GM18870 (cell line): ENCODE results near the gene DCST1.

Experiments
- ATAC-seq: cut with Tn5 transposase; IDR thresholded peaks from one replicate; pipeline ENCODE4 v1.9.1; 2021; ENCODE audit warnings: moderate library complexity; ENCODE audit not compliant: unreplicated experiment

Gene DCST1

GRCh38 chr1:155012026-155012546, 21.5 kb upstream of the DCST1 start:
- ATAC-seq: no peak

- ATAC-seq: no peak
Measured at GRCh38 chr1:155012776-155013602, 20.6 kb upstream of the DCST1 start.

DNA sequence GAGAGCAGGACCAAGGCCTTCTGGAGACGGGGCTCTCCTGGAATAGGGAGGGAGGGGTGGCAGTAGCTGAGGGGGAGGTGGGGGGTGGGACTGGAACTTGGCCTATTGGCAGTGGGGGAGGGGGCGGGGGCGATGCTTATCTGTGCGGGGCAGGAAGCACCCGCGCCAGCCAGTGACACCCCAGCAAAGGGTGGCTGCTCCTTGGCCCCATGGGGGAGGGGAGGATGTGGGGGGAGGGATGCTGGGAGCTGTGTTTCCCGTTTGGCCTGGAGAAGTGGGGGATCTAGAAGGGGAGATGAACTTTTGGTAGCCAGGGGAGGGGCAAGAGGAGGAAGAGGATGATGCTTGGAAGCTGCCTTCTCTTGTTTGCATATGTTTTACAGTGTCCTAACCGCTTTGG, 20.0 kb upstream of the DCST1 start:
- no peak for ATAC-seq

GRCh38 chr1:155014709-155015508, 18.7 kb upstream of the DCST1 start:
- ATAC-seq: no peak

- no peak for ATAC-seq
Measured at GRCh38 chr1:155015527-155016230, 17.9 kb upstream of the DCST1 start.

DNA sequence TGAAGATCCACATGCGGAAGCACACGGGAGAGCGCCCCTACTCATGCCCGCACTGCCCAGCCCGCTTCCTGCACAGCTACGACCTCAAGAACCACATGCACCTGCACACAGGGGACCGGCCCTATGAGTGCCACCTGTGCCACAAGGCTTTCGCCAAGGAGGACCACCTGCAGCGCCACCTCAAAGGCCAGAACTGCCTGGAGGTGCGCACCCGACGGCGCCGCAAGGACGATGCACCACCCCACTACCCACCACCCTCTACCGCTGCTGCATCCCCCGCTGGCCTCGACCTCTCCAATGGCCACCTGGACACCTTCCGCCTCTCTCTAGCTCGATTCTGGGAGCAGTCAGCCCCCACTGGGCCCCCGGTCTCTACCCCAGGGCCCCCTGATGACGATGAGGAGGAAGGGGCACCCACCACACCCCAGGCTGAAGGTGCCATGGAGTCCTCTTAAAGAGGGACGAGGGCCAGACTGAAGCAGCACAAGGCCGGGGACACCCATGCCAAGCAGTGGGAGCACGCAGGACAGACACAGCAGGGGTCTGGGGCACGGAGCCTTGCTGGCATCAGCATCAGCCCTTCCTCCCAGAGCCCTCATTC, 17.3 kb upstream of the DCST1 start:
- no peak for ATAC-seq

DNA sequence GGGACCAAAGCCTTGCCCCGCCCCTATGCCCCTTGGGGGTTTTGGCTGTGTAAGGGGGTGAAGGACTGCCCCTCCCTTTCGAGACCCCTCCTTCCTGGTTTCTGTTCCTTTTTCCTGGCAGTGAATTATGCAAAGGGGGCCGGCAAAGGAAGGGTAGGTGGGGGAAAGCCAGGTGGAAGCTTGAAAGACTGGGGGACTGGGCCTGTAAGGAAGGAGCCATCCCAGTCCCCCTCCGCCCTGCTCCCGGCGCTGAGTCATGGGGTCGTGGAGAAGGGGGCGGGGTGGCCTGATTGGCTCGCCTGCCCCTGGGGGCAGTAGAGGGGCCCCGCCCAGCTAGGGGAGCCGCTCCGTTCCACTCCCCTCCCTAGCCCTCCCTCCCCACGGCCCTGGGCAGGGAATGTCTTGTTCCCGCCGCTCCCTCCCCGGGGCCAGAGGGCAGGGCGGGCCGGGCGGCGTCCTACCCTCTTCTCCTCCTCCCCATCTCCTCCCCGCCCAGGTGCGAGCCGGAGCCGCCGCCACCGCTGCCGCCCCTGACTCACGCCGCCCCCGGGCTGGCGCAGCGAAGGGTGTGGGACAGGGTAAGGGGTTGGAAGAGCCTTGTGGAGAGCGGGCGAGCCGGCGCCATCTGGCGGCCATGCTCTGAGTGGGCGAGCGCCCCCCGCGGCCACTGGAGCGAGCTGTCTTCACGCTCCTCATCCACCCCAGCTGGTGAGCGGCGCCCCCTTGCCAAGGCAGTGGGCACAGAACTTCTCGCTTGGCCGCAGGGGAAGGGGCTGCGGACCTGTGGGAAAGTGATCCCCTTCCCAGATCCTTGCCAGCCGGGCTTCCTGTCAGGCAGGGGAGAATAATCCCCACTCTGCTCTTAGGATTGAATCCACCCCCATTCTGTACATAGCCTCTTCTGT, 16.3 kb upstream of the DCST1 start:
- peak; percentile 59 for ATAC-seq

GRCh38 chr1:155017946-155018316, 15.7 kb upstream of the DCST1 start:
- ATAC-seq: peak; percentile 4

DNA sequence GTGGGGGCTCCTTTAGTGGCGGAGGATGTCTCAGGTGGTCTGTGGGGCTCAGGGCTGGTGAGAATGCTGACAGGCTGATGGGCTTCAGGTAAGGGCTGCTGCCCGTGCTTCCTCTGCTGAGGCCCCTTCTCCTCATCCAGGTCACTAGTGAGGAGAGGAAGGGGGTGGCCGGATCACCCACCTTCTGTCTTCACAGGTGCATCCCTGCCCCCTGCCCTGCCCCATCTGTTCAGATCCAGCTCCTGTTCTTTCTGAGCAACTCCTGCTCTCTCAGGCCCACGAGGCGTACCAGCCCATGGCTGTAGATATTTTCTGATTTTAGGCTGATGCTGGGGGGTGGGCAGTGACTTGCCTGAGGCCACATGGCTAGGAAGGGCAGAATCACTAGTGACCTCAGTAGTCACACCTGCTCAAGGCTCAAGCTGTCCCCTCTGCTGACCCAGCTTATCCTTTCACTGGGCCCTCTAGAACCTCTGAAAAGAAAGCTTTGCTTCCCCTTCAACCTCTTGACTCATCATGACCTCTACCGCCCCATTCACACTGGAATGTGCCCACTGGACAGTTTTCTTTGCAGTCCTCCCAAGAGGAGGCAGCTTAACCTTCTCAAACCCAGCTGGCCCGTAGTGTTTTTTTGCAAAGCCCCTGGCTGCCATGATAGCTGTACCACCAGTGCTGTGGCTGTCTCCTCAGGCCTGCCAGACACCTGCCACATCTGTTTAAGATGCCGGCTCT, 14.8 kb upstream of the DCST1 start:
- no peak for ATAC-seq

DNA sequence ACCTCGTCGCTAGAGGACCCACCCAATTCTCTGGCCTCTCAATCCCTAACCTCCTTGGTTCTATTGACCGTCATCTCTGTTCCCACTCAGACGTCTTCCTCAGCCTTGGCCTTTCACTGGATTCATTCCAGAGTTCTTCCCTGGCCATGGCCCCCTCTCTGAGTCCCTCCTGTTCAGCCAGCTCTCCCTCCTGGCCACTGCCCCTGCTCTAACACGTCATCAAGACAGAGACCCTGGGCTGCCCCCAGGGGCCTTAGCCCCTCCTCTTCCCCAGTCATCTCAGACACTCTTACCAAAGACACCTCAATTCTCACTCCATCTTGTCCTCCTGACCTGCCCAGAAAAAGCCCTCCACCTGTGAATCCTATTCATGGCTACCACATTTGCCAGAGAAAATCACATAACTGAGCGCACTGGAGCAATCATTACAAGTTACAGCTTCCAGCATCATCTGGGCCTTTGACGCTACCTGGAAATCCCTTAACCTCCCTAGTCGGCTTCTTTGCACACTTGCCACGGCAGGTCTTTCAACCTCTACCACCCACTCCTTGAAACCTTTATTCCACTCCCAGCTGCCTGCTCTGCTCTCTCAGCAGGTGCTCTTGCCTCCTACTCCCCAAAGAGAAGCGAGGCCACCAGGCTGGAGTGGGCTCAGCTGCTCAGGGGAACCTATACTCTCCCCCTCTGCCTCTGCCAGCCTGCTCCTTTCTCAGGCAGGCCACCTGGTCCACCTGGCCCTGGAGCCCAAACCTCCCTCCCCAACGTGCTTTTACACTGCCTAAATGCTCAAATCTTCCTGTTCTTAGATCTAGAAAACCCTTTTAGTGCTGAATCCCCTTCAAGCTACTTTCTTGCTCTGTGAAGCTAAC, 14.0 kb upstream of the DCST1 start:
- no peak for ATAC-seq

DNA sequence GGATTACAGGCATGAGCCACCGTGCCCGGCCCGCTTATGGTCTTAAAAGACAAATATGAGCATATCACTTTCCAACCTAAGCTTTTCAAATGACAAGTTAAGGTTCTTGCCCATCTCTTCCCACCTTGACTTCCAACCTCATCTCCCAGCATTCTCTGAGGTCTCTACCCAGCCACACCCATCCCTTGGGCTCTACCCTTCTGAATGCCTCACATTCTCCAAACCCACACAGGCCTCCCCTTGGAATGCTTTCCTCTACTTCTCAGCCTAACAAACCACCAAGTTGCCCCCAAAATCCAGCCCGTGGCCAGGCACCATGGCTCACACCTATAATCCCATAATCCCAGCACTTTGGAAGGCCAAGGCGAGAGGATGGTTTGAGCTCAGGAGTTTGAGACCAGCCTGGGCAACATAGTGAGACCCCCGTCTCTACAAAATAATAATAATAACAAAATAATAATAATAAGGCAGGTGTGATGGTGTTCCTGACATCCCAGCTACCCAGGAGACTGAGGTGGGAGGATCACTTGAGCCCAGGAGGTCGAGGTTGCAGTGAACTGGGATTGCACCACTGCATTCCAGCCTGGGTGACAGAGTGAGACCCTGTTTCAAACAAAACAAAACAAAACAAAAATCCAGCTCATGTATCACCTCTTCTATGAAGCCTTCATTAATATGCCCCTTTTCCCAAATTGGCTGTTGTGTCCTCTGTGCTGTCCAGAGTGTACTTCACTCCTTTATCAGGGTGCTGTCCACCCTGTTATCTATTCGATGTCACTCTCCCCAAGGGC, 11.3 kb upstream of the DCST1 start:
- no peak for ATAC-seq

GRCh38 chr1:155022927-155023236, 10.7 kb upstream of the DCST1 start:
- no peak for ATAC-seq

DNA sequence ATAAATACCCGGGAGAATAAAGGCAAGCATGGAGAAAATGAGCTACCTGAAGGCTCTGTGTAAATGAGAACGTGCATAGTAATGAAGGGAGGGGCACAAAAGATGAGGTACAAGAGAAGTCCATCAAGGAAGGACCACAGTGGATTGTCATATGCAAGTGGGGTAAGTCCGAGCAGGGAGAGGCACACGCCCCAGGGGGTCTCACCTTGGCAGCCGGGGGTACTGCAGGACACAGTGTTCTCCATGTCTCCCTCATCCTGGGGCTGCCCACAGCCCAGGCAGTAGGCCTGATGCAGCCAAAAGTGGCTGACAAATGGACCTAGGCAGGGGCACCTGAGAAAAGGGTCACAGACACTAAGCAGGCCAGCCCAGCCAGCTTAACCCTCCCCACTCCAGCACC, 10.0 kb upstream of the DCST1 start:
- no peak for ATAC-seq

GRCh38 chr1:155024315-155024714, 9.3 kb upstream of the DCST1 start:
- no peak for ATAC-seq

DNA sequence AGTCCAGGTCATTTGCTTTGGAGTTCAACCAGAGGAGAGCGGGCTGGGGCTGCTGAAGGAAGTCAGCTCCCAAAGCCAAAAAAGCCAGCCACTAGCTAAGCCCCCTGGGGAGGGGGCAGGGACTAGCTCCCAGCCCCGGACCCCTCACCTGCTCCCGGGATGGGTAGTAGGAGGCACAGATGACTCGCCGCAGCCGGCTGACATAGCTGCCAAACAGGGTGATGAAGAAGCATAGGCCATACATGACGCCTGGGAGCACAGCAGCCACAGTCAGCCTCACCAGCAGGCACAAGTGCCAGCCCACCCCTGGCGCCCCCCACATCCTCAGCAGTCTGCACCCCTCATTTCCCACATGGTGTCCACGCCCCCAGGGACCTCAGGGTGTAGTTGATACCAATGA, 7.5 kb upstream of the DCST1 start:
- no peak for ATAC-seq

DNA sequence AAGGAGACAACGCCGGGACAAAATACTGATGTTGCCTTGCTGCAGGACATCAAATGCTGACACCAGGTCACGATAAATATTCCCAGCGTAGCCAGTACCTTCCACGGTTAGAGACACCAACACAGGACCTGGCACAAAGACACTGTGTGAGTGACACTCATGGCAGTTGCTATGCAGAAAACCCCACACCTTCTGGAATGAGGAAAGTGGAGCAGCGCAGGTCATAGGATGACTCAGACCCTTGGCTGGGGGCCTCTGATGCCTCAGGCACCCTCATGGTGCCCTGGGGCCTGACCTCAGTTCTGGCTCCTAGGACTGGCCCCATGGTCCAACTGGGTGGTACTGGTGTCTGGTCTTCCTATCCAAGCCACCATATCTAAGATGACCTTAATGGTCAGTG, 7.0 kb upstream of the DCST1 start:
- ATAC-seq: no peak

DNA sequence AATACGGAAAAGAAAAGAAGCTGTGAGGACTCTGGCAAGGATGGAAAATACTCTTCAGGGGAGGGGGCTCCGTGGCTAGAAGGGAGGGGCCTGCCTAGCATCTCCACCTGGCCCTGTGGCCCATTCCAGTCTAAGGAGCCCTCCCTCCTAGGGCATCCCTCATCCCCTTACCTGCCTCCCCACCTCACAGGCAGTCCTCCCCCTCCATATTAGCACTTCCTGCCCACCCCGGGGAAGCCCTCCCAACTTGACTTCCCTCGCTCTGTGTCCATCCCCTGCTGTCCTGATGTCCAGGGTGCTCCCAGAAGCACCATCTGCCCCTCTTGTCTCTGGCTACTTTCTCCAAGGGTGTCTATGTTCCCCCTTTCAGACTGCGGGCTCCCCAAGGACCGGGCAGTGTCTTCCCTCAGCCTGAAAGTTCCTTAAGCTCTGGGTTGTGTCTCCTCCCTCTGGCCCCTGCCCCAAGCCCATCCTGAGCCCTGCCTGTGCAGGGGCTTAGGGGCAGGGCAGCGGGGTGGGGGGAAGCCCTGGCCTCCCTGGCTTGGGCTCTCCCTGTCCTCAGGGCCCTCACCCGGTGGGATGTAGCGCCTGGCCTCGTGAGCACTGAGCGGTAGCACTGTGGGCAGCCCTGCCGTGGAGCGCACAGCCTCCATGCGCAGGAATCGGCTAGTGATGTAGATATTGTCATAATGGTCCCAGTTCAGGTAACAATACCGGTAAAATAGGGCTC, 3.9 kb upstream of the DCST1 start:
- ATAC-seq: no peak
